ENCODE data around the gene ATP10A.

ATP10A gene

DNA sequence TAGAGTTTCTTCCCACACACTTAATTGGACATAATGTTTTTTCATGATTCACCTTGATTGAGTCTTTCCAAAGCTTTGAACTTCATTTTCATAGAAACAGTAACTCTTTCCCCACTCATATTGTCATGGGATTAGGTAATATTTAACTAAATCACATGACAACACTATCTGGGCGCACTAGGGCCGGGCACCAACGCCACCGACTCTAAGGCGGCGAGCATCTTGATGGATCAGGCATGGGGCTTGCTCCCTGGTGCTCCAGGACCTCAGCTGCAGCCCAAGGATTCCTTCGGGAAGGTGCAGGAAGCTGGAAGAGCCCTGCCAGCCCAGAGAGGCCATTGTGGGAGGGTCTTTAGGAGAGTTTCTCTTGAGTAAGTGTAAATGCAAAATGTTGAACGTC is 231.2 kb downstream of the ATP10A start:
- DNase-seq (ENCODE audit: low spot score), result no peak
- POLR2A ChIA-PET (ENCODE audit: low non-redundant PET), result interaction anchor here (0.8 kb wide), 1 partner anchor 8 kb away, joined by 3 read pairs; no protein-coding TSS in a partner anchor
- TF ChIP-seq, protein P1, sequence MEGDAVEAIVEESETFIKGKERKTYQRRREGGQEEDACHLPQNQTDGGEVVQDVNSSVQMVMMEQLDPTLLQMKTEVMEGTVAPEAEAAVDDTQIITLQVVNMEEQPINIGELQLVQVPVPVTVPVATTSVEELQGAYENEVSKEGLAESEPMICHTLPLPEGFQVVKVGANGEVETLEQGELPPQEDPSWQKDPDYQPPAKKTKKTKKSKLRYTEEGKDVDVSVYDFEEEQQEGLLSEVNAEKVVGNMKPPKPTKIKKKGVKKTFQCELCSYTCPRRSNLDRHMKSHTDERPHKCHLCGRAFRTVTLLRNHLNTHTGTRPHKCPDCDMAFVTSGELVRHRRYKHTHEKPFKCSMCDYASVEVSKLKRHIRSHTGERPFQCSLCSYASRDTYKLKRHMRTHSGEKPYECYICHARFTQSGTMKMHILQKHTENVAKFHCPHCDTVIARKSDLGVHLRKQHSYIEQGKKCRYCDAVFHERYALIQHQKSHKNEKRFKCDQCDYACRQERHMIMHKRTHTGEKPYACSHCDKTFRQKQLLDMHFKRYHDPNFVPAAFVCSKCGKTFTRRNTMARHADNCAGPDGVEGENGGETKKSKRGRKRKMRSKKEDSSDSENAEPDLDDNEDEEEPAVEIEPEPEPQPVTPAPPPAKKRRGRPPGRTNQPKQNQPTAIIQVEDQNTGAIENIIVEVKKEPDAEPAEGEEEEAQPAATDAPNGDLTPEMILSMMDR (conservative IDR thresholded peaks at IDR 0.05; ENCODE audit: low read depth), result no peak
- no peak overlapping the region for H3K27ac ChIP-seq
- CTCF ChIA-PET, result no interaction called here
